H1 (cell line): ENCODE measurements around the gene PCDHGA3. TPM values are rescaled to one million over a fixed set of nuclear protein-coding genes. Genes with fewer than 3 reads are reported as not detected.

ENCODE experiments used
- CTCF ChIA-PET: fragments of 300-600 bp; sonication (Branson Sonifier 250); formaldehyde crosslinking; loops from one replicate; lab custom pipeline; 2021; ENCODE audit not compliant: partially characterized antibody; lab: Charles Lee
- POLR2A ChIA-PET: fragments of 300-600 bp; sonication (Branson Sonifier 250); formaldehyde crosslinking; loops from one replicate; lab custom pipeline; 2021; ENCODE audit warnings: inconsistent platforms; ENCODE audit not compliant: partially characterized antibody; lab: Charles Lee
- DNase-seq, 2 experiments: peaks; one replicate each; pipeline versions ENCODE4 v3.0.0 to v3.0.0-alpha.2; 2010 to 2022; ENCODE audit warnings: low spot score in 2 of 2, low read depth in 1 of 2, mixed read lengths in 1 of 2
- FAIRE-seq: peaks from 2 replicates; lab custom pipeline; 2011; peaks lifted over from hg19 to GRCh38; lab: Jason Lieb, UNC
- H2AFZ ChIP-seq: 2 replicates; pipeline ENCODE4 v1.8.1; 2012; ENCODE audit warnings: low read length, inconsistent platforms
- H2AK5ac ChIP-seq: 2 replicates; pipeline ENCODE4 v1.6.1; 2013; ENCODE audit warnings: low read depth, low read length
- H2BK120ac ChIP-seq: replicated peaks from 2 replicates; pipeline ENCODE3; 2013; ENCODE audit warnings: low read depth, low read length, inconsistent platforms
- H2BK12ac ChIP-seq: 2 replicates; pipeline ENCODE4 v1.6.1; 2013; ENCODE audit warnings: low read depth, low read length
- H2BK15ac ChIP-seq: 2 replicates; pipeline ENCODE4 v1.6.1; 2013; ENCODE audit warnings: low read length
- H2BK20ac ChIP-seq: 2 replicates; pipeline ENCODE4 v1.6.1; 2013; ENCODE audit warnings: low read length
- H2BK5ac ChIP-seq: 2 replicates; pipeline ENCODE4 v1.6.1; 2013; ENCODE audit warnings: low read depth, low read length
- H3K14ac ChIP-seq: 2 replicates; pipeline ENCODE4 v1.6.1; 2013; ENCODE audit warnings: inconsistent platforms; ENCODE audit not compliant: insufficient read length
- H3K18ac ChIP-seq: 2 replicates; pipeline ENCODE4 v1.6.1; 2013; ENCODE audit warnings: low read length; ENCODE audit errors: extremely low read depth
- H3K23ac ChIP-seq: 2 replicates; pipeline ENCODE4 v1.6.1; 2013; ENCODE audit warnings: inconsistent platforms; ENCODE audit not compliant: insufficient read length
- H3K23me2 ChIP-seq: 2 replicates; pipeline ENCODE4 v1.6.1; 2013; ENCODE audit warnings: low read depth, low read length
- H3K27ac ChIP-seq: 2 replicates; pipeline ENCODE4 v1.6.1; 2011; ENCODE audit warnings: low read depth, low read length, inconsistent platforms
- H3K27me3 ChIP-seq, 4 experiments: replicated peaks in 1 of 4; 1 replicate in 1 of 4; 2 replicates in 3 of 4; pipeline versions ENCODE4 v1.6.1 to v1.8.1; 2011 to 2013; ENCODE audit warnings: low read length in 3 of 4, mild to moderate bottlenecking in 3 of 4, inconsistent platforms in 2 of 4, mixed read lengths in 2 of 4, moderate library complexity in 1 of 4; ENCODE audit not compliant: control insufficient read depth in 3 of 4, insufficient read depth in 3 of 4; ENCODE audit errors: extremely low read depth in 1 of 4
- H3K36me3 ChIP-seq, 4 experiments: 2 replicates each; pipeline versions ENCODE4 v1.6.1 to v1.8.1; 2011 to 2013; ENCODE audit warnings: mild to moderate bottlenecking in 4 of 4, low read length in 3 of 4, moderate library complexity in 2 of 4, control low read depth in 1 of 4, inconsistent platforms in 1 of 4; ENCODE audit not compliant: insufficient read depth in 4 of 4, control insufficient read depth in 2 of 4
- H3K4ac ChIP-seq: replicated peaks from 2 replicates; pipeline ENCODE3; 2013; ENCODE audit warnings: low read length, low read depth, mixed read lengths, inconsistent platforms; ENCODE audit not compliant: insufficient read length
- H3K4me1 ChIP-seq, 4 experiments: replicated peaks in 1 of 4; 1 replicate in 1 of 4; 2 replicates in 3 of 4; pipeline versions ENCODE4 v1.6.1 to v1.8.1; 2011 to 2013; ENCODE audit warnings: low read length in 3 of 4, inconsistent platforms in 2 of 4, mixed read lengths in 1 of 4; ENCODE audit not compliant: insufficient read depth in 4 of 4, control insufficient read depth in 3 of 4
- H3K4me2 ChIP-seq, 2 experiments: 2 replicates each; pipeline versions ENCODE4 v1.6.1 to v1.8.1; 2011 to 2013; ENCODE audit warnings: low read depth in 2 of 2, low read length in 2 of 2, control low read depth in 1 of 2, inconsistent platforms in 1 of 2, mild to moderate bottlenecking in 1 of 2; ENCODE audit not compliant: insufficient read depth in 1 of 2
- H3K4me3 ChIP-seq, 4 experiments: fragments of 200-600, 300-600 bp in 1 of 4; sonication (generic), shearing (Covaris generic), sonication (Bioruptor Twin) in 1 of 4; 2 replicates each; pipeline versions ENCODE4 v1.5.1 to v1.8.1; 2011 to 2016; ENCODE audit warnings: low read length in 4 of 4, low read depth in 3 of 4, control low read depth in 2 of 4, inconsistent platforms in 2 of 4, mild to moderate bottlenecking in 2 of 4, mixed read lengths in 1 of 4, moderate library complexity in 1 of 4; ENCODE audit not compliant: insufficient read depth in 2 of 4; ENCODE audit errors: extremely low read depth in 1 of 4
- H3K56ac ChIP-seq: replicated peaks from 2 replicates; pipeline ENCODE3; 2013; ENCODE audit warnings: low read depth, mild to moderate bottlenecking, mixed read lengths, low read length, inconsistent platforms; ENCODE audit not compliant: insufficient read length
- H3K79me1 ChIP-seq: 2 replicates; pipeline ENCODE4 v1.6.1; 2013; ENCODE audit warnings: low read depth, low read length, control low read depth
- H3K79me2 ChIP-seq, 2 experiments: 2 replicates each; pipeline versions ENCODE4 v1.6.1 to v1.8.1; 2012 to 2013; ENCODE audit warnings: low read length in 2 of 2, mild to moderate bottlenecking in 2 of 2, inconsistent platforms in 1 of 2; ENCODE audit not compliant: insufficient read depth in 2 of 2, control insufficient read depth in 1 of 2
- H3K9ac ChIP-seq, 4 experiments: replicated peaks in 1 of 4; 1 replicate in 1 of 4; 2 replicates in 3 of 4; pipeline versions ENCODE4 v1.6.1 to v1.8.1; 2011 to 2013; ENCODE audit warnings: low read depth in 3 of 4, low read length in 3 of 4, control low read depth in 2 of 4, mild to moderate bottlenecking in 2 of 4, moderate library complexity in 2 of 4, inconsistent platforms in 1 of 4; ENCODE audit errors: extremely low read depth in 1 of 4
- H3K9me3 ChIP-seq, 2 experiments: 2 replicates each; pipeline versions ENCODE4 v1.6.1 to v1.8.1; 2012 to 2013; ENCODE audit warnings: mild to moderate bottlenecking in 2 of 2, moderate library complexity in 2 of 2, control low read depth in 1 of 2, inconsistent platforms in 1 of 2, low read depth in 1 of 2, low read length in 1 of 2, mixed read lengths in 1 of 2; ENCODE audit not compliant: insufficient read depth in 2 of 2
- H4K20me1 ChIP-seq, 2 experiments: replicated peaks in 1 of 2; 2 replicates each; pipeline versions ENCODE3 to v1.8.1; 2011 to 2013; ENCODE audit warnings: inconsistent platforms in 2 of 2, low read length in 2 of 2, mild to moderate bottlenecking in 1 of 2; ENCODE audit not compliant: insufficient read depth in 2 of 2, control insufficient read depth in 1 of 2
- H4K5ac ChIP-seq: 2 replicates; pipeline ENCODE4 v1.6.1; 2013; ENCODE audit warnings: low read length, low read depth, mixed read lengths, inconsistent platforms; ENCODE audit not compliant: insufficient read length
- H4K8ac ChIP-seq: 2 replicates; pipeline ENCODE4 v1.8.0; 2013; ENCODE audit warnings: mild to moderate bottlenecking, moderate library complexity, low read length, inconsistent platforms; ENCODE audit not compliant: insufficient read depth; ENCODE audit errors: extremely low read depth
- H4K91ac ChIP-seq: replicated peaks from 2 replicates; pipeline ENCODE3; 2013; ENCODE audit warnings: low read length, mixed read lengths, inconsistent platforms; ENCODE audit not compliant: insufficient read length
- ASH2L ChIP-seq: fragments of 200-600, 300-600 bp; sonication (generic); IDR thresholded peaks from one replicate; pipeline ENCODE4 v1.7.1; 2017; ENCODE audit warnings: low read length
- ATF2 ChIP-seq: IDR thresholded peaks from 2 replicates; pipeline ENCODE4 v1.6.1; 2012; ENCODE audit warnings: low read length, inconsistent platforms
- EGR1 ChIP-seq: IDR thresholded peaks from 2 replicates; pipeline ENCODE4 v1.6.1; 2011; ENCODE audit warnings: low read depth, low read length, borderline replicate concordance
- EP300 ChIP-seq, 2 experiments: IDR thresholded peaks; 1 replicate in 1 of 2; 2 replicates in 1 of 2; pipeline ENCODE4 v1.6.1; 2011 to 2012; ENCODE audit warnings: low read depth in 2 of 2, low read length in 2 of 2, mild to moderate bottlenecking in 2 of 2, borderline replicate concordance in 1 of 2, inconsistent platforms in 1 of 2, moderate library complexity in 1 of 2
- GTF2F1 ChIP-seq: IDR thresholded peaks from 2 replicates; pipeline ENCODE4 v1.6.1; 2012; ENCODE audit warnings: low read depth, low read length, improper control_type of control experiment, borderline replicate concordance
- KDM4A ChIP-seq: IDR thresholded peaks from one replicate; pipeline ENCODE4 v1.7.1; 2012; ENCODE audit warnings: low read depth, mild to moderate bottlenecking, moderate library complexity, low read length, inconsistent platforms; ENCODE audit not compliant: severe bottlenecking
- POLR2AphosphoS5 ChIP-seq: IDR thresholded peaks from 2 replicates; pipeline ENCODE4 v1.6.1; 2011; ENCODE audit warnings: low read depth, low read length
- RXRA ChIP-seq: IDR thresholded peaks from 2 replicates; pipeline ENCODE4 v1.6.1; 2011; ENCODE audit warnings: low read depth, mild to moderate bottlenecking, low read length, moderate library complexity; ENCODE audit not compliant: insufficient read depth
- SIN3A ChIP-seq, 2 experiments: IDR thresholded peaks in 1 of 2; conservative IDR thresholded peaks in 1 of 2; 2 replicates each; pipeline ENCODE4 v1.6.1; 2011 to 2012; ENCODE audit warnings: low read length in 2 of 2, improper control_type of control experiment in 1 of 2, low read depth in 1 of 2, mild to moderate bottlenecking in 1 of 2
- SIX5 ChIP-seq: IDR thresholded peaks from 2 replicates; pipeline ENCODE4 v1.6.1; 2011; ENCODE audit warnings: mild to moderate bottlenecking, low read depth, low read length
- SRF ChIP-seq: IDR thresholded peaks from 2 replicates; pipeline ENCODE4 v1.6.1; 2011; ENCODE audit warnings: mild to moderate bottlenecking, low read depth, low read length, moderate library complexity
- TBP ChIP-seq: IDR thresholded peaks from 2 replicates; pipeline ENCODE4 v1.6.1; 2011; ENCODE audit warnings: low read depth, low read length, improper control_type of control experiment
- WGBS, 2 experiments: shearing (Covaris generic) in 1 of 2; methylation state at CpG; one replicate each; pipeline versions ENCODE4 v1.1.6 to v1.1.7; 2013 to 2015; ENCODE audit warnings: low lambda C conversion rate in 2 of 2, mixed read lengths in 2 of 2, inconsistent platforms in 1 of 2, low coverage in 1 of 2, missing lambda C conversion rate in 1 of 2; ENCODE audit not compliant: insufficient replicate concordance in 2 of 2, insufficient coverage in 1 of 2, insufficient read length in 1 of 2; ENCODE audit errors: extremely low coverage in 1 of 2, missing lambda C conversion rate in 1 of 2; 5-methylcytosine and 5-hydroxymethylcytosine counted together
- polyA plus RNA-seq, 7 experiments: library from polyadenylated mRNA; depleted of rRNA in 3 of 7; stranded (reverse) in 5 of 7; unstranded in 2 of 7; fragments of >200 nt in 5 of 7; fragments of 200-250 nt in 2 of 7; gene quantifications; 1 replicate in 5 of 7; 2 replicates in 1 of 7; 4 replicates in 1 of 7; pipeline versions ENCODE4 v1.2.1 to v1.2.3, GENCODE V29; 2011 to 2013; ENCODE audit warnings: missing spikeins in 2 of 7, mixed read lengths in 2 of 7
- total RNA-seq: library from RNA; stranded (reverse); fragmentation: NEBNext Ultra II Directional; extraction: Animal tissue kit (Norgen Biotek cat#: 25700); gene quantifications from 2 replicates; pipeline ENCODE4 v1.2.1, GENCODE V29; 2021

Gene PCDHGA3
- total and polyA plus RNA-seq, 2 of the 8 experiments (the other 6 are each of a cell fraction or from before 2014, with no cell fraction given), result 0.15 to 0.39 TPM

- Histone ChIP-seq H2BK20ac (no peak overlapping the region), H3K36me3 (peaks cover 5 to 27% (median 19%) of the 10 kb centered on the region in 4 experiments; a peak in 6 of 8 replicates), H3K23ac (no peak overlapping the region), H2AK5ac (no peak overlapping the region), H3K27ac (no peak overlapping the region), H2BK120ac (no peak overlapping the region), H4K20me1 (no peaks in the 10 kb centered on the region), H3K4me3 (peak overlapping the region; percentile 14 to 94 (median 47); a peak in 5 of 8 replicates), H3K27me3 (no peaks in the 10 kb centered on the region), H3K4ac (no peak overlapping the region), H4K5ac (no peak overlapping the region), H2BK15ac (no peak overlapping the region), H2AFZ (no peak overlapping the region), H3K4me2 (peak overlapping the region; percentile 66 to 74; a peak in 3 of 4 replicates), H3K79me1 (no peaks in the 10 kb centered on the region), H4K91ac (no peak overlapping the region), H3K79me2 (peaks cover 11 to 25% of the 10 kb centered on the region in 2 experiments), H3K56ac (no peak overlapping the region), H2BK5ac (no peak overlapping the region), H3K9me3 (peaks cover 22 to 27% of the 10 kb centered on the region in 2 experiments), H4K8ac (no peak overlapping the region), H2BK12ac (no peak overlapping the region), H3K9ac (no peak overlapping the region), H3K4me1 (no peaks in the 10 kb centered on the region), H3K18ac (no peak overlapping the region), H3K14ac (no peak overlapping the region), H3K23me2 (peaks cover 3% of the 10 kb centered on the region)
- 96% methylated on average over 6 of the region's 6 CpGs; no CpG with 5 or more reads in 1 of the 2 experiments for WGBS, 2 experiments
- FAIRE-seq, result no peak
- POLR2A ChIA-PET, result interaction anchor here (1.0 to 3.1 kb wide), 5 partner anchors 10 to 194 kb away, joined by 3 to 18 read pairs (median 5); partner anchors contain the start of gene PCDHGA1
- CTCF ChIA-PET, result interaction anchor here (0.7 to 5.0 kb wide), 38 partner anchors 10 to 298 kb away, joined by 3 to 30 read pairs (median 5); partner anchors contain the start of genes PCDHB13, PCDHB14, PCDHB15 and PCDHB16
- DNase-seq, result no peak
- no peak for TF ChIP-seq TBP
- no peak for TF ChIP-seq RXRA
- no peak for TF ChIP-seq ASH2L
- no peak for TF ChIP-seq SRF
- TF ChIP-seq GTF2F1, result no peak
- TF ChIP-seq KDM4A, result no peak
- TF ChIP-seq ATF2, result no peak
- no peak for TF ChIP-seq EGR1
- TF ChIP-seq SIX5, result no peak
- TF ChIP-seq EP300 (IDR thresholded peaks at IDR 0.05; ENCODE audit: borderline replicate concordance in 1 of 2, low read depth in 2 of 2, low read length in 2 of 2), result no peak
- no peak for TF ChIP-seq SIN3A (conservative IDR thresholded peaks at IDR 0.05 in 1 of 2, IDR thresholded peaks at IDR 0.05 in 1 of 2; ENCODE audit: low read depth in 1 of 2, low read length in 2 of 2)
- TF ChIP-seq POLR2AphosphoS5, result no peak
These were observed 24.4 kb upstream of the PCDHGA3 start for GRCh38 chr5:141319202-141319601.
